Measurements from ENCODE around the gene AQP7. TPM values are rescaled to one million over a fixed set of nuclear protein-coding genes. Genes with fewer than 3 reads are reported as not detected.

Gene AQP7
- total and polyA plus RNA-seq, 10 donors, result 0.26 to 3.2 (median 1.7) TPM

- Histone ChIP-seq H3K9me3 (no peaks in the 10 kb centered on the region), H3K4me3 (no peak overlapping the region), H3K4me1 (peaks cover 0 to 30% (median 21%) of the 10 kb centered on the region in 6 donors), H3K36me3 (peaks cover 0 to 34% (median 19%) of the 10 kb centered on the region in 6 donors), H3K27ac (peak overlapping the region in 6 of 8 donors; percentile 22 to 72 (median 52)), H3K27me3 (replicated peaks in 1 of 7) (no peaks in the 10 kb centered on the region)
- 56 to 61% (median 58%) methylated on average over 15 of the region's 15 CpGs for WGBS, 5 donors
- DNase-seq, result peak; percentile 43
- no peak for TF ChIP-seq POLR2AphosphoS5 (IDR thresholded peaks at IDR 0.05)
- TF ChIP-seq POLR2A (IDR thresholded peaks at IDR 0.05), result no peak
- TF ChIP-seq, protein P1, sequence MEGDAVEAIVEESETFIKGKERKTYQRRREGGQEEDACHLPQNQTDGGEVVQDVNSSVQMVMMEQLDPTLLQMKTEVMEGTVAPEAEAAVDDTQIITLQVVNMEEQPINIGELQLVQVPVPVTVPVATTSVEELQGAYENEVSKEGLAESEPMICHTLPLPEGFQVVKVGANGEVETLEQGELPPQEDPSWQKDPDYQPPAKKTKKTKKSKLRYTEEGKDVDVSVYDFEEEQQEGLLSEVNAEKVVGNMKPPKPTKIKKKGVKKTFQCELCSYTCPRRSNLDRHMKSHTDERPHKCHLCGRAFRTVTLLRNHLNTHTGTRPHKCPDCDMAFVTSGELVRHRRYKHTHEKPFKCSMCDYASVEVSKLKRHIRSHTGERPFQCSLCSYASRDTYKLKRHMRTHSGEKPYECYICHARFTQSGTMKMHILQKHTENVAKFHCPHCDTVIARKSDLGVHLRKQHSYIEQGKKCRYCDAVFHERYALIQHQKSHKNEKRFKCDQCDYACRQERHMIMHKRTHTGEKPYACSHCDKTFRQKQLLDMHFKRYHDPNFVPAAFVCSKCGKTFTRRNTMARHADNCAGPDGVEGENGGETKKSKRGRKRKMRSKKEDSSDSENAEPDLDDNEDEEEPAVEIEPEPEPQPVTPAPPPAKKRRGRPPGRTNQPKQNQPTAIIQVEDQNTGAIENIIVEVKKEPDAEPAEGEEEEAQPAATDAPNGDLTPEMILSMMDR (IDR thresholded peaks at IDR 0.05 in 8 of 11, conservative IDR thresholded peaks at IDR 0.05 in 3 of 11), result no peak
- intact Hi-C loops (cut with DNase I; ENCODE audit: low total_unique reads), result loop anchor here (10.0 kb wide), 1 partner anchor 89 kb away; no protein-coding TSS in a partner anchor
Observed at GRCh38 chr9:33375238-33375840, 27.0 kb downstream of the AQP7 start.

- peaks cover 0 to 40% (median 25%) of the 10 kb centered on the region in 6 donors for H3K36me3 ChIP-seq
- no peak overlapping the region for H3K4me3 ChIP-seq
- H3K27ac ChIP-seq, result peak overlapping the region in 6 of 8 donors; percentile 22 to 72 (median 52)
- TF ChIP-seq, protein P1 (IDR thresholded peaks at IDR 0.05 in 8 of 11, conservative IDR thresholded peaks at IDR 0.05 in 3 of 11), result peak; percentile 54 to 88 (median 82)
- TF ChIP-seq POLR2A (IDR thresholded peaks at IDR 0.05) (no peak), POLR2AphosphoS5 (IDR thresholded peaks at IDR 0.05) (no peak)
- peaks cover 0 to 29% (median 21%) of the 10 kb centered on the region in 6 donors for H3K4me1 ChIP-seq
- WGBS, 5 donors, result 50 to 60% (median 58%) methylated on average over 6 of the region's 6 CpGs
- no peaks in the 10 kb centered on the region for H3K9me3 ChIP-seq
- H3K27me3 ChIP-seq (replicated peaks in 1 of 7), result no peaks in the 10 kb centered on the region
- DNase-seq, result peak; percentile 81
- intact Hi-C loops (cut with DNase I; ENCODE audit: low total_unique reads), result loop anchor here (10.0 kb wide), 1 partner anchor 90 kb away; no protein-coding TSS in a partner anchor
Observed at GRCh38 chr9:33374634-33375237, 27.6 kb downstream of the AQP7 start.

DNA sequence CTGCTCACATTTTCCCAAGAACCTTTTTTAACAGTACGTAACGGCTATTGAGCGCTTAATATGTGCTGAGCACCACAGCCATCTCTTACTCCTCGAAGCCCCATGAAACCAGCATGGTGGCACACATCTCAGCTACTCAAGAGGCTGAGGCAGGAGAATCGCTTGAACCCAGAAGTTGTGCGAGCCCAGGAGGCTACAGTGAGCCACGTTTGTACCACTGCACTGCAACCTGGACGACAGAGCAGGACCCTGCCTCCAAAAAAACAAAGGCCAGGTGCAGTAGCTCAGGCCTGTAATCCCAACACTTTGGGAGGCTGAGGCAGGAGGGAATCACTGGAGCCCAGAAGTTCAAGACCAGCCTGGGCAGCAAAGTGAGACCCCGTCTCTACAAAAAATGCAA lies 28.2 kb downstream of the AQP7 start:
- TF ChIP-seq POLR2AphosphoS5 (IDR thresholded peaks at IDR 0.05), result no peak
- no peak for TF ChIP-seq POLR2A (IDR thresholded peaks at IDR 0.05)
- TF ChIP-seq, protein P1 (IDR thresholded peaks at IDR 0.05 in 8 of 11, conservative IDR thresholded peaks at IDR 0.05 in 3 of 11), result no peak
- H3K4me3 ChIP-seq, result no peak overlapping the region
- 87 to 93% (median 89%) methylated on average over 7 to 9 of the region's 9 CpGs for WGBS, 5 donors
- DNase-seq, result peak; percentile 23
- H3K27ac ChIP-seq, result peak overlapping the region in 1 of 8 donors; percentile 38
- intact Hi-C loops (cut with DNase I; ENCODE audit: low total_unique reads), result loop anchor here (10.0 kb wide), 1 partner anchor 91 kb away; no protein-coding TSS in a partner anchor
- H3K9me3 ChIP-seq, result no peaks in the 10 kb centered on the region
- H3K36me3 ChIP-seq, result peaks cover 0 to 46% (median 30%) of the 10 kb centered on the region in 6 donors
- H3K27me3 ChIP-seq (replicated peaks in 1 of 7), result no peaks in the 10 kb centered on the region
- H3K4me1 ChIP-seq, result peaks cover 0 to 29% (median 21%) of the 10 kb centered on the region in 6 donors

DNA sequence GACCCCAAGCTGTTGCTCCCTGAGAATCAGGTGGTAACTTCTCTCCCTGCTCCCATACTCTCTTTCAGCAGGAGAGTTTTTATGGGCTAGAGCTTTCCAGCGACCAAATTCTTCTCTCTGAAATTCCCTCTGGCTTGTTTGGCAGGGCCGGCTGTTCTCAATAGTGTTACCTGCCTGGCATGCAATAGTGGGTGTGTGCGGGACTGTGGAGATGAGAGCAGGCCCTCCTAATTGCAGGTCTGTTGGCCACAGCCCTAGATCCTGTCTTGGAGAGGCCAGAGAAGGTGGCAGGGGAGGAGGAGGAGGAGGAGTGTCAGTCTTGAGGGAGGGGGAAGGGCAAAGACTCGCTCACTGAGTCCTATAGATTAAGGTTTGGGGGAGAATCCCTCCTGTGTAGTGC lies 29.5 kb downstream of the AQP7 start:
- no peaks in the 10 kb centered on the region for H3K27me3 ChIP-seq (replicated peaks in 1 of 7)
- 83 to 93% (median 92%) methylated on average over 4 of the region's 4 CpGs for WGBS, 5 donors
- H3K27ac ChIP-seq, result no peak overlapping the region
- DNase-seq, result peak; percentile 23
- H3K4me1 ChIP-seq, result peaks cover 0 to 29% (median 21%) of the 10 kb centered on the region in 6 donors
- H3K9me3 ChIP-seq, result no peaks in the 10 kb centered on the region
- no peak overlapping the region for H3K4me3 ChIP-seq
- H3K36me3 ChIP-seq, result peaks cover 0 to 58% (median 42%) of the 10 kb centered on the region in 6 donors
- TF ChIP-seq, protein P1 (IDR thresholded peaks at IDR 0.05 in 8 of 11, conservative IDR thresholded peaks at IDR 0.05 in 3 of 11), result no peak
- TF ChIP-seq POLR2AphosphoS5 (IDR thresholded peaks at IDR 0.05) (no peak), POLR2A (IDR thresholded peaks at IDR 0.05) (no peak)
- intact Hi-C loops (cut with DNase I; ENCODE audit: low total_unique reads), result loop anchor here (10.0 kb wide), 1 partner anchor 92 kb away; no protein-coding TSS in a partner anchor
